Smooth muscle cell (in vitro differentiated cells): ENCODE data around the gene SLK. TPM values are rescaled to one million over a fixed set of nuclear protein-coding genes. Genes with fewer than 3 reads are reported as not detected.

Experiments
- DNase-seq: peaks from one replicate; lab custom pipeline; 2025; ENCODE audit not compliant: unreplicated experiment; lab: John Stamatoyannopoulos, UW
- H2AFZ ChIP-seq: fragments of 200-600 bp; sonication (generic); 2 replicates; pipeline ENCODE4 v1.6.0; 2016; ENCODE audit warnings: antibody characterized with exemption, low read depth, mild to moderate bottlenecking
- H3F3A ChIP-seq: fragments of 200-600 bp; sonication (generic); 2 replicates; pipeline ENCODE4 v1.6.0; 2017; ENCODE audit warnings: antibody characterized with exemption, low read depth
- H3K27ac ChIP-seq: fragments of 200-600 bp; sonication (generic); 2 replicates; pipeline ENCODE4 v1.5.1; 2016; ENCODE audit warnings: low read depth, mild to moderate bottlenecking
- H3K27me3 ChIP-seq: fragments of 200-600 bp; sonication (generic); 2 replicates; pipeline ENCODE4 v1.6.1; 2016; ENCODE audit warnings: low read depth, mild to moderate bottlenecking
- H3K36me3 ChIP-seq: fragments of 200-600 bp; sonication (generic); 2 replicates; pipeline ENCODE4 v1.5.1; 2016; ENCODE audit warnings: low read depth
- H3K4me1 ChIP-seq: fragments of 200-600 bp; sonication (generic); 2 replicates; pipeline ENCODE4 v1.5.1; 2016; ENCODE audit warnings: low read depth
- H3K4me2 ChIP-seq: fragments of 200-600 bp; sonication (generic); 2 replicates; pipeline ENCODE4 v1.6.0; 2016; ENCODE audit warnings: mild to moderate bottlenecking
- H3K4me3 ChIP-seq: fragments of 200-600 bp; sonication (generic); 2 replicates; pipeline ENCODE4 v1.5.1; 2016; ENCODE audit warnings: mild to moderate bottlenecking
- H3K79me2 ChIP-seq: fragments of 200-600 bp; sonication (generic); 2 replicates; pipeline ENCODE4 v1.6.0; 2016; ENCODE audit warnings: low read depth, mild to moderate bottlenecking
- H3K9ac ChIP-seq: fragments of 200-600 bp; sonication (generic); 2 replicates; pipeline ENCODE4 v1.6.0; 2016; ENCODE audit warnings: low read depth
- H3K9me3 ChIP-seq: fragments of 200-600 bp; sonication (generic); replicated peaks from 2 replicates; pipeline ENCODE4 v1.5.1; 2016; ENCODE audit warnings: low read depth
- H4K20me1 ChIP-seq: fragments of 200-600 bp; sonication (generic); 2 replicates; pipeline ENCODE4 v1.6.0; 2016; ENCODE audit warnings: low read depth
- CTCF ChIP-seq: fragments of 200-600 bp; sonication (generic); IDR thresholded peaks from 2 replicates; pipeline ENCODE4 v1.5.1; 2017; ENCODE audit warnings: borderline replicate concordance, mild to moderate bottlenecking, antibody characterized with exemption; ENCODE audit not compliant: insufficient read depth, poor library complexity, severe bottlenecking
- WGBS: methylation state at CpG from one replicate; pipeline ENCODE4 v1.1.7; 2016; ENCODE audit warnings: low lambda C conversion rate; 5-methylcytosine and 5-hydroxymethylcytosine counted together
- polyA plus RNA-seq: library from polyadenylated mRNA; unstranded; fragments of >200 nt; fragmentation: Nextera tagmentation; extraction: Ambion mirVana; gene quantifications from 2 replicates; pipeline ENCODE4 v1.2.1, GENCODE V29; 2016
- total RNA-seq: library from RNA; depleted of rRNA; stranded (reverse); fragments of >200 nt; gene quantifications from 2 replicates; pipeline ENCODE4 v1.2.3, GENCODE V29; 2014

Gene SLK
- total and polyA plus RNA-seq, 2 experiments from 2014 or later, result 15.5 to 45.7 TPM

DNA sequence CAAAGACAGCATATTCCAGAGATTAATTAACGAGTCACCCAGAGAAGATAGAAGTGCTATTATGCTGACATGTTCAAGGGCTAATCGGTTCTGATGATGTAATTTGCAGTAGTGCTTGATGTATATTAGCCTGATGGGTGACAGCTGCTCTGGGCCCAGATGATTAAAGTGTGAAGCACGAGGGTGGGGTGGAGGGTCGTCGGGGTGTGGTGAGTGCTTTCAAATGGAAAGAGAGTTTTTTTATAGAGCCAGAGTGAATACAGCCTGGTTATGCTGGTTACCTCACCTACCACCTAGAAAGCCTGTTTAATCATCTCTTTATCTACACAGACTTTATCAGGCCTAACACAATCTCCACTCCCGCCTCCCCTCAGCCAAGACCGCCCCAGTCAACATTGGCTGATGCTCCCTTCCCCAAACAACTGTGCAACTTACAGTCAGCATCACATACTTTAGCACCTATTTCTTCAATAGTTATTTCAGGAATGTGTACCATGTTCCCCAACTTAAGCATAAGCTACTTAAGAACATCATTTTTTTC, 37.5 kb upstream of the SLK start:
- no peak for DNase-seq
- Histone ChIP-seq H3K36me3 (no peaks in the 10 kb centered on the region), H3K9me3 (no peaks in the 10 kb centered on the region), H2AFZ (no peak overlapping the region), H3K4me2 (no peak overlapping the region), H3F3A (no peaks in the 10 kb centered on the region), H3K4me3 (no peak overlapping the region), H3K27ac (no peak overlapping the region), H3K79me2 (no peaks in the 10 kb centered on the region), H3K4me1 (no peaks in the 10 kb centered on the region), H3K9ac (no peak overlapping the region), H4K20me1 (no peaks in the 10 kb centered on the region), H3K27me3 (no peaks in the 10 kb centered on the region)
- 37% methylated on average over 7 of the region's 7 CpGs for WGBS
- TF ChIP-seq CTCF, result no peak

DNA sequence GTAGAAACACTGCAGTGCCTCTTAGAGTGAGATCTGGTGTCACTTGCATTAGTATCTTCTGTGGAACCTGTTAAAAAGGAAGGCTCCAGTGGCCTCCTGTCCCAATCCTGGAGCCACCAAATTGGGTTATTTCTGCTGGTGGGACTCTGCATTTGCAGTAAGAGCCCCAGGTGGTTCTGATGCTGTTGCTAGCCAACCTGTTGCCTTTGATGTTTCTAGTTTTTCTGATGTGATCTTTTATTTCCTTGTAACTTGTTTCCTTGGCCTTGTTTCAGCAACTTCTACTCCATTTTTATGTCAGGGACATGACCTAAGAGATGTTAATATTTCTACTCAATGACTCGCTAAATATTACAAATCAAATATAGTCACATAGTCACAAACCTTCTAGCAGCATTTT, 36.5 kb upstream of the SLK start:
- Histone ChIP-seq H3K4me3 (no peak overlapping the region), H4K20me1 (no peaks in the 10 kb centered on the region)
- WGBS, result 94% methylated on average over 1 of the region's 1 CpG

GRCh38 chr10:103930881-103931280, 36.1 kb upstream of the SLK start:
- Histone ChIP-seq H3K36me3 (no peaks in the 10 kb centered on the region), H3K79me2 (no peaks in the 10 kb centered on the region), H3K27me3 (no peaks in the 10 kb centered on the region), H3K4me2 (no peak overlapping the region), H4K20me1 (no peaks in the 10 kb centered on the region), H3F3A (no peaks in the 10 kb centered on the region), H3K4me3 (no peak overlapping the region), H3K4me1 (no peaks in the 10 kb centered on the region), H3K9me3 (no peaks in the 10 kb centered on the region), H2AFZ (no peak overlapping the region), H3K27ac (no peak overlapping the region), H3K9ac (no peak overlapping the region)
- WGBS, result 88% methylated on average over 6 of the region's 6 CpGs
- no peak for DNase-seq
- no peak for TF ChIP-seq CTCF

More for the DNA sequence above, 36.5 kb upstream of the SLK start:
- no peak overlapping the region for H3K4me2 ChIP-seq
- no peak overlapping the region for H2AFZ ChIP-seq
- H3K9ac ChIP-seq, result no peak overlapping the region
- H3K79me2 ChIP-seq, result no peaks in the 10 kb centered on the region
- H3K27me3 ChIP-seq, result no peaks in the 10 kb centered on the region
- no peaks in the 10 kb centered on the region for H3K4me1 ChIP-seq
- H3K27ac ChIP-seq, result no peak overlapping the region
- H3K9me3 ChIP-seq, result no peaks in the 10 kb centered on the region
- no peak for TF ChIP-seq CTCF
- no peak for DNase-seq
- no peaks in the 10 kb centered on the region for H3F3A ChIP-seq
- H3K36me3 ChIP-seq, result no peaks in the 10 kb centered on the region

GRCh38 chr10:103931603-103932002, 35.3 kb upstream of the SLK start:
- Histone ChIP-seq H3K4me3 (no peak overlapping the region), H3K79me2 (no peaks in the 10 kb centered on the region), H4K20me1 (no peaks in the 10 kb centered on the region), H3K4me2 (no peak overlapping the region), H3F3A (no peaks in the 10 kb centered on the region), H3K4me1 (no peaks in the 10 kb centered on the region), H2AFZ (no peak overlapping the region), H3K27ac (no peak overlapping the region), H3K27me3 (no peaks in the 10 kb centered on the region), H3K9me3 (no peaks in the 10 kb centered on the region), H3K9ac (no peak overlapping the region), H3K36me3 (no peaks in the 10 kb centered on the region)
- no peak for DNase-seq
- no peak for TF ChIP-seq CTCF
- 72% methylated on average over 2 of the region's 2 CpGs for WGBS
